ENCODE results near the gene CSF3. TPM values are rescaled to one million over a fixed set of nuclear protein-coding genes. Genes with fewer than 3 reads are reported as not detected.

CSF3 gene
- total RNA-seq, 4 donors from 2014 or later, result not detected

DNA sequence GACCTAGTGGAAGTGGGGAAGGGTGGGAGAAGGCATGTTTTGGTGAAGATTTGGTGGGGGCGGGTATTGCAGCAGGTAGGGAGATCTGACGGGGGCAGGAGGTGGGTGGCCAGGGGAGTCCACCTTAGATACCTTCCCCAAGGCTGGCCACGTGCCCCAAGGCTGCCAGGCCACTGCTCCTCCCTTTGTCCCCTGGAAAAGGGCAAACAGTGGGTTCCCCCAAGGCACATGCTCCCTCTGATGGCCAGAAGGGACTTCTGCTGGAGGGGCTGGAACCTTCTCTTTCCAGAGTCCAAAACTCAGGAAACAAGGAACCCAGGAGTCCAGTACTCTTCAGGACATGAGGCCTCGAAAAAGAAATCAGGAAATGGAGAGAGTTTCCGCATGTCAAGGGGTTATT lies 40.8 kb upstream of the CSF3 start:
- intact Hi-C loops (cut with DNase I), result loop anchor here (10.0 kb wide), 1 partner anchor 100 kb away; no protein-coding TSS in a partner anchor
- Histone ChIP-seq H3K9me3 (no peaks in the 10 kb centered on the region), H3K4me3 (replicated peaks in 1 of 3) (no peak overlapping the region), H3K36me3 (no peaks in the 10 kb centered on the region), H3K27me3 (no peaks in the 10 kb centered on the region), H3K4me1 (peaks cover 0 to 1% of the 10 kb centered on the region in 2 donors), H3K27ac (no peak overlapping the region)
- DNase-seq, result no peak
- TF ChIP-seq POLR2A (IDR thresholded peaks at IDR 0.05) (no peak), CTCF (IDR thresholded peaks at IDR 0.05) (no peak)
- WGBS, 2 donors, result 83 to 93% methylated on average over 5 of the region's 5 CpGs

DNA sequence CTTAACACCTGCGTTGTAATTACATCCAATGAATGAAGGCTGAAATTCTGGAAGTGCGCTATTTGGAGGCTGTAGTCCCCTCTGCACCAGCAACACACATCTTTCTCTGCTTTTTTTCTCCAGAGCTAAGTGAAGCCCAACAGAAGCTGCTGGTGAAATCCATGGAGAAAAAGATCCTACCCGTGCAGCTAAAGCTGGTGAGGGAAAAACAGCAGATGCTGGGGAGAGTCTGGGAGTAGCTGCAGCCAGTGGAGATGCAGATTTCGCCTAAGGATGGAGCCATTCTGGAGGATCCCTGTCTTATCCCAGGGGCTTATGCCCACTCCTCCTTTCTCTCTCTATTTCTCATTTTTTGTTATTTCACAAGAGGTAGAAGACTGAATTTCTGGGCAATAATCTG lies 39.4 kb upstream of the CSF3 start:
- Histone ChIP-seq H3K9me3 (no peaks in the 10 kb centered on the region), H3K27me3 (no peaks in the 10 kb centered on the region), H3K4me3 (replicated peaks in 1 of 3) (no peak overlapping the region), H3K36me3 (no peaks in the 10 kb centered on the region), H3K4me1 (peaks cover 6 to 7% of the 10 kb centered on the region in 2 donors), H3K27ac (no peak overlapping the region)
- WGBS, 2 donors, result 60 to 61% methylated on average over 4 of the region's 4 CpGs
- DNase-seq, result no peak
- TF ChIP-seq CTCF (IDR thresholded peaks at IDR 0.05) (no peak), POLR2A (IDR thresholded peaks at IDR 0.05) (no peak)
- intact Hi-C loops (cut with DNase I), result loop anchor here (10.0 kb wide), 1 partner anchor 101 kb away; no protein-coding TSS in a partner anchor

GRCh38 chr17:39979016-39979670 lies 36.1 kb upstream of the CSF3 start:
- Histone ChIP-seq H3K4me3 (replicated peaks in 1 of 3) (no peak overlapping the region), H3K4me1 (peaks cover 13 to 20% of the 10 kb centered on the region in 2 donors), H3K36me3 (peaks cover 0 to under 1% of the 10 kb centered on the region in 2 donors), H3K9me3 (no peaks in the 10 kb centered on the region), H3K27me3 (no peaks in the 10 kb centered on the region), H3K27ac (no peak overlapping the region)
- WGBS, 2 donors, result 79 to 83% methylated on average over 5 of the region's 5 CpGs
- intact Hi-C loops (cut with DNase I), result loop anchor here (10.0 kb wide), 1 partner anchor 104 kb away; no protein-coding TSS in a partner anchor
- no peak for TF ChIP-seq POLR2A (IDR thresholded peaks at IDR 0.05)
- TF ChIP-seq CTCF (IDR thresholded peaks at IDR 0.05), result no peak
- DNase-seq, result no peak

- peak in 1 of 2 donors; percentile 6 for DNase-seq
- Histone ChIP-seq H3K4me1 (peaks cover 13 to 20% of the 10 kb centered on the region in 2 donors), H3K27me3 (no peaks in the 10 kb centered on the region), H3K9me3 (no peaks in the 10 kb centered on the region), H3K36me3 (peaks cover 7 to 8% of the 10 kb centered on the region in 2 donors), H3K4me3 (replicated peaks in 1 of 3) (peak overlapping the region; percentile 5 to 66 (median 65)), H3K27ac (peak overlapping the region in 2 of 3 donors; percentile 53 to 59)
- TF ChIP-seq CTCF (IDR thresholded peaks at IDR 0.05) (no peak), POLR2A (IDR thresholded peaks at IDR 0.05) (no peak)
- intact Hi-C loops (cut with DNase I), result loop anchor here (10.0 kb wide), 1 partner anchor 105 kb away; no protein-coding TSS in a partner anchor
- 0% methylated on average over 10 of the region's 10 CpGs for WGBS, 2 donors
These were observed 35.3 kb upstream of the CSF3 start for GRCh38 chr17:39979893-39980350.

Data from thyroid gland (tissue), 4 donors.